Stimulated activated CD8-positive, alpha-beta memory T cell treated with anti-CD3 and anti-CD28 coated beads, Interleukin-4, amount 100 ng/mL, for 48 hours (primary cell): Measurements from ENCODE around the gene CLCA1.

Source experiments
- DNase-seq: peaks from one replicate; pipeline ENCODE4 v3.0.0-alpha.2; 2020

CLCA1 gene

GRCh38 chr1:86468501-86468977 lies at the start of gene CLCA1:
Gene CLCA1 (plus strand): TSS chr1:86468927. CDS start chr1:86468972, 45 bp downstream.
- no peak for DNase-seq

- peak; percentile 40 for DNase-seq
Observed at GRCh38 chr1:86419277-86419903, 49.3 kb upstream of the CLCA1 start.

GRCh38 chr1:86421601-86422280 lies 47.0 kb upstream of the CLCA1 start:
- no peak for DNase-seq

- no peak for DNase-seq
Observed at GRCh38 chr1:86423473-86423872, 45.3 kb upstream of the CLCA1 start.

GRCh38 chr1:86423873-86424272 lies 44.9 kb upstream of the CLCA1 start, which contains the start of gene CLCA2:
Gene CLCA2 (plus strand): TSS chr1:86424171. CDS start chr1:86424248, 77 bp downstream.
- DNase-seq = no peak

- DNase-seq = no peak
Observed at GRCh38 chr1:86429122-86429725, 39.5 kb upstream of the CLCA1 start.

GRCh38 chr1:86429835-86430234 lies 38.9 kb upstream of the CLCA1 start:
- DNase-seq = no peak

- no peak for DNase-seq
Observed at GRCh38 chr1:86430376-86430775, 38.4 kb upstream of the CLCA1 start.

- no peak for DNase-seq
Observed at GRCh38 chr1:86434059-86434458, 34.7 kb upstream of the CLCA1 start.

GRCh38 chr1:86435327-86435726 lies 33.4 kb upstream of the CLCA1 start:
- DNase-seq = no peak

GRCh38 chr1:86436041-86436440 lies 32.7 kb upstream of the CLCA1 start:
- DNase-seq = no peak

- DNase-seq = no peak
Observed at GRCh38 chr1:86441581-86441980, 27.1 kb upstream of the CLCA1 start.

- DNase-seq = no peak
Observed at GRCh38 chr1:86441997-86442396, 26.7 kb upstream of the CLCA1 start.

GRCh38 chr1:86445919-86446318 lies 22.8 kb upstream of the CLCA1 start:
- DNase-seq = no peak

GRCh38 chr1:86447198-86447790 lies 21.4 kb upstream of the CLCA1 start:
- DNase-seq = no peak

- no peak for DNase-seq
Observed at GRCh38 chr1:86448670-86449069, 20.1 kb upstream of the CLCA1 start.

- DNase-seq = no peak
Observed at GRCh38 chr1:86449103-86449502, 19.6 kb upstream of the CLCA1 start.

GRCh38 chr1:86450847-86451246 lies 17.9 kb upstream of the CLCA1 start:
- DNase-seq = no peak

- no peak for DNase-seq
Observed at GRCh38 chr1:86453664-86454063, 15.1 kb upstream of the CLCA1 start.

- DNase-seq = no peak
Observed at GRCh38 chr1:86455073-86455472, 13.7 kb upstream of the CLCA1 start.

- no peak for DNase-seq
Observed at GRCh38 chr1:86460998-86461397, 7.7 kb upstream of the CLCA1 start.

- no peak for DNase-seq
Observed at GRCh38 chr1:86461482-86461881, 7.2 kb upstream of the CLCA1 start.

GRCh38 chr1:86464819-86465218 lies 3.9 kb upstream of the CLCA1 start:
- no peak for DNase-seq
